IPS-15b (cell line): Measurements from ENCODE around the gene PCID2.

Source experiments
- H3K27me3 ChIP-seq: one replicate; pipeline ENCODE4 v1.6.1; 2013; ENCODE audit warnings: low read length; ENCODE audit not compliant: control insufficient read depth, insufficient read depth
- H3K36me3 ChIP-seq: one replicate; pipeline ENCODE4 v1.6.1; 2013; ENCODE audit warnings: low read length; ENCODE audit not compliant: control insufficient read depth, insufficient read depth
- H3K4me1 ChIP-seq: one replicate; pipeline ENCODE4 v1.6.1; 2013; ENCODE audit warnings: mild to moderate bottlenecking, low read length; ENCODE audit not compliant: control insufficient read depth, insufficient read depth
- H3K4me3 ChIP-seq: one replicate; pipeline ENCODE4 v1.5.1; 2013; ENCODE audit warnings: low read depth, low read length
- H3K9ac ChIP-seq: one replicate; pipeline ENCODE4 v1.6.1; 2013; ENCODE audit warnings: low read depth, mild to moderate bottlenecking, low read length
- H3K9me3 ChIP-seq: one replicate; pipeline ENCODE4 v1.6.1; 2013; ENCODE audit warnings: mild to moderate bottlenecking, low read length; ENCODE audit not compliant: control insufficient read depth, insufficient read depth

Gene PCID2

DNA sequence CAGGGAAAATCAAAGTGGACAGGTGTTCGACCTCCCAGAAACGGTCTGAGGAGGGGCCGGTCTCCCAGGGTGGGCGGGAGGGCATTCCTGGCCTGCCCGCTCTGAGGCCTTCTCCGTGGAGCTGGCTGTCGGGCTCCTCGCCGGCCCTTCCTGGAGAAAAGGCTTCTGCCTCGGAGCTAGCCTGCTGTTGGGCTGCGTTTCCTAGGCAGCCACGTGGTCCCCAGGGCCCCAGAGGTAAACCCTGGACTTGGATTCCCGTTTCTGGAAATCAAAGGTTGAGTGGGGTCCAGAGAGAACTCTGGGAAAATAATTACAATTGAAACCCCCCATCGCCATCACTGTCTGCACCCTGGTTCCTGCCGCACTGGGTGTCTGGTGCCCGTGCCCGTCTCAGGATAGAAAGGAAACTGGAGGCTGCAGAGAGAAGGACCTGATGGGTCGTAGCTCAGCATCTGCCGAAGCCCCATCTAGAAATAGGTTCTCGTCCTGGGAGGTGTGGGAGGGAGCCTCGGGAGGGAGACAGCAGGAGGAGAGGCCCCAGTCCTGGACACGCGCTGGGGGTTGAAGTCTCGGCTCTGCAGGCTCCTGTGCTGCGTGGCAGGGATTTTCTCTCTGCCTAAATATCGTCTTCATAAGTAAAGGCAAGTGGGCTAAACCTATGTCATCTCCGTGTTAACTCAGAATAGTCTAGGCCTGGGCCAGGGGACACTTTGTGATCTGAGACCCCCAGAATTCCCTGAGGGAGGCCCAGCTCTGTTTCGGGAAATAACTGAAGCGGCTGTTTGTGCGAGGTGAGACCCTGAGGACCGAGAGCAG, 57.7 kb downstream of the PCID2 start:
- H3K36me3 ChIP-seq, result no peaks in the 10 kb centered on the region
- peaks cover 4% of the 10 kb centered on the region for H3K4me1 ChIP-seq
- H3K27me3 ChIP-seq, result peaks cover 10% of the 10 kb centered on the region
- H3K9me3 ChIP-seq, result no peaks in the 10 kb centered on the region
- H3K4me3 ChIP-seq, result no peak overlapping the region
- H3K9ac ChIP-seq, result no peak overlapping the region

DNA sequence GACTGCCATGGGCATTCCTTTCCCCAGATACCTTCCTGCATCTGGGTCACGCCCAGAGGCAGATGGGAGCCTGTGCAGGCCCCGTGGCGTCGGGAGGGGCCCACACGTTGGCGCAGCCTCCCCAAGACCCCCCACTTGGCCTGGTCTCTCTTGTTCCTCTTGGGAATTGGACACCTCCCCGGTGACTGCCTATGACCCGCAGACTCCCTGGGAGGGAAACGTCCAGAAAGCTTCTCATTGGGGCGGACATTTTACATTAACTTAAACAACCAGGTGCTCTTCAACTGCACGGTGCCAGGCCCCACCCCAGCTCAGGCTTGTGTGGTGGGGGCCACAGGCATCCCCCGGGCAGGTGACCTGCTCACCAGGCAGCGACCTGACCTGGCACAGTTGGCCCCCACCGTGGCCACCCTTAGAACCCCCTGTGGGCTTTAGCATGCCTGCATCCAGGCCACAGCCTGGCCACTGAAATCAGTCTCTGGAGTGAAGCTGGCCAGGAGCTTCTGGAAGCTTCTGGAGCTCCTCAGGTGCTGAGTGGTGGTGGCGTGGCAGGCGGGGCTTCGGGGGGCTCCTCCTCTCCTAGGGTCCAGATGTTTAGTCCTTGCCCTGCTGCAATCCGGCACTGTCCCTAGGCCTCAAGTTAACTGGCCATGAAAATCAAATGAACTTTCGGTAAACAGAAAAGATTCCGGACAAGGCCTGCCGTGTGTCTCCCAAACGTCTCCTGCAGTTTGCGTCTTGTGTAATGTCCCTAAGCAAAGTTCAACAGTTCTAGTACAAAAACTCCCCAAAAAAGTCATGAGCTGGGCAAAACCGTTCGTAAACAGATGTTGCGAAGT, 58.5 kb downstream of the PCID2 start:
- Histone ChIP-seq H3K4me3 (no peak overlapping the region), H3K9ac (no peak overlapping the region), H3K9me3 (no peaks in the 10 kb centered on the region), H3K36me3 (no peaks in the 10 kb centered on the region), H3K4me1 (peaks cover 4% of the 10 kb centered on the region), H3K27me3 (peaks cover 10% of the 10 kb centered on the region)

DNA sequence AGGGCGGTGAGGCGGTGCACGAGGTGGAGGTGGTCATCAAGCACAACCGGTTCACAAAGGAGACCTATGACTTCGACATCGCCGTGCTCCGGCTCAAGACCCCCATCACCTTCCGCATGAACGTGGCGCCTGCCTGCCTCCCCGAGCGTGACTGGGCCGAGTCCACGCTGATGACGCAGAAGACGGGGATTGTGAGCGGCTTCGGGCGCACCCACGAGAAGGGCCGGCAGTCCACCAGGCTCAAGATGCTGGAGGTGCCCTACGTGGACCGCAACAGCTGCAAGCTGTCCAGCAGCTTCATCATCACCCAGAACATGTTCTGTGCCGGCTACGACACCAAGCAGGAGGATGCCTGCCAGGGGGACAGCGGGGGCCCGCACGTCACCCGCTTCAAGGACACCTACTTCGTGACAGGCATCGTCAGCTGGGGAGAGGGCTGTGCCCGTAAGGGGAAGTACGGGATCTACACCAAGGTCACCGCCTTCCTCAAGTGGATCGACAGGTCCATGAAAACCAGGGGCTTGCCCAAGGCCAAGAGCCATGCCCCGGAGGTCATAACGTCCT, 59.4 kb downstream of the PCID2 start:
- peaks cover 10% of the 10 kb centered on the region for H3K27me3 ChIP-seq
- no peaks in the 10 kb centered on the region for H3K36me3 ChIP-seq
- no peaks in the 10 kb centered on the region for H3K4me1 ChIP-seq

DNA sequence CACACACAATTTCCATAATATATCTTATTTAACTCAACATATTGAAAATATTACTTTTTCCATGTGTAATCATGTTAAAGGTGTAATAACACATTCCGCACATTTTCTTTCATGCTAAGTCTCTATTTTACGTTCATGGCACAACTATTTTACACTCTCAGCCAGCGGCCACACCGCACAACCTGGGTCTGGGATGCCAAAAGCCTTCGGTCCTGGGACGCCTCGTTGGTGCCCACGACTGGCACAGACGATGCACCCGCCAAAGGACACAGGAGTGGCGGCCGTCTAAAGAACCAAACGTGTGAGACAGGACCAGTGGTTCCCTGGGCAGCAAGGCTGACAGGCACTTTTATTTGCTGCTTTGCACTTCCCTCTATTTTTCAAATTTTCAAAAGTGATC, 60.1 kb downstream of the PCID2 start:
- peaks cover 10% of the 10 kb centered on the region for H3K27me3 ChIP-seq
- no peak overlapping the region for H3K4me3 ChIP-seq
- no peaks in the 10 kb centered on the region for H3K36me3 ChIP-seq
- H3K9me3 ChIP-seq, result no peaks in the 10 kb centered on the region
- no peak overlapping the region for H3K9ac ChIP-seq
- no peaks in the 10 kb centered on the region for H3K4me1 ChIP-seq

More for the DNA sequence above, 59.4 kb downstream of the PCID2 start:
- no peaks in the 10 kb centered on the region for H3K9me3 ChIP-seq
- no peak overlapping the region for H3K4me3 ChIP-seq
- H3K9ac ChIP-seq, result no peak overlapping the region

DNA sequence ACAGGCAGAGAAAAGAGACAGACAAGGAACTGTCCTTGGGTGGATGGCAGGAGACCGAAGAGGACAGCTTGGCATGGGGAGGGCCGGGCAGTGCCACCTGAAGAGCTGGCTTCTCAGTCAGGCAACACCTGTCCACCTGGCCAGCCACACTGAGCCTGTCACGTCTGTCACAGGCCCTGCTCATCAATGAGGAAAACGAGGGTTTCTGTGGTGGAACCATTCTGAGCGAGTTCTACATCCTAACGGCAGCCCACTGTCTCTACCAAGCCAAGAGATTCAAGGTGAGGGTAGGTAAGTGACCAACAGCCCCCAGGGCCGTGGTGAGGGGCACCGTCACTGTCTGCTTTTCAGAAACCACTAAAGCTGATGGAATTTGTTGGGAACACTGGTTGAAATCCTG, 61.3 kb downstream of the PCID2 start:
- Histone ChIP-seq H3K9me3 (no peaks in the 10 kb centered on the region), H3K4me3 (no peak overlapping the region), H3K9ac (no peak overlapping the region), H3K4me1 (no peaks in the 10 kb centered on the region), H3K36me3 (no peaks in the 10 kb centered on the region), H3K27me3 (peaks cover 5% of the 10 kb centered on the region)

DNA sequence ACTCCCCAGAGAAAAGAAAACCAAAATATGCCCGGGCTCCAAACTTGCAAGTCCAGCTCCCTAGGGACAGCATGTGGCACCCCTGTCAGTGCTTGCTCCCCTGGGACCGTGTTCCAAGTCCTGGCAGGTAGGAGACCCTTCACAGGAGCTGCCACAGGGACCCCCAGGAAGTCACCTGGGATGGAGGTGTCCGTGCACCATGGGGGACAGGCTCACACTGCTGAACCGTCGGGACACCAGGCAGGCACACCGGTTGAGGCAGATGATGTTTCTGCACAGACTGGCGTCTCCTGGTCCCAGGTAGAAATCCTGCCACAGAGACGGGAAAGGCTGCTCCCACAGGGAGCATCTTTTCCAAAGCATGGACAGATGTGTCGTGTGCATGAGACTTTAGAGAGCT, 61.7 kb downstream of the PCID2 start:
- Histone ChIP-seq H3K9ac (no peak overlapping the region), H3K27me3 (peaks cover under 1% of the 10 kb centered on the region), H3K9me3 (no peaks in the 10 kb centered on the region), H3K36me3 (no peaks in the 10 kb centered on the region), H3K4me1 (no peaks in the 10 kb centered on the region), H3K4me3 (no peak overlapping the region)

DNA sequence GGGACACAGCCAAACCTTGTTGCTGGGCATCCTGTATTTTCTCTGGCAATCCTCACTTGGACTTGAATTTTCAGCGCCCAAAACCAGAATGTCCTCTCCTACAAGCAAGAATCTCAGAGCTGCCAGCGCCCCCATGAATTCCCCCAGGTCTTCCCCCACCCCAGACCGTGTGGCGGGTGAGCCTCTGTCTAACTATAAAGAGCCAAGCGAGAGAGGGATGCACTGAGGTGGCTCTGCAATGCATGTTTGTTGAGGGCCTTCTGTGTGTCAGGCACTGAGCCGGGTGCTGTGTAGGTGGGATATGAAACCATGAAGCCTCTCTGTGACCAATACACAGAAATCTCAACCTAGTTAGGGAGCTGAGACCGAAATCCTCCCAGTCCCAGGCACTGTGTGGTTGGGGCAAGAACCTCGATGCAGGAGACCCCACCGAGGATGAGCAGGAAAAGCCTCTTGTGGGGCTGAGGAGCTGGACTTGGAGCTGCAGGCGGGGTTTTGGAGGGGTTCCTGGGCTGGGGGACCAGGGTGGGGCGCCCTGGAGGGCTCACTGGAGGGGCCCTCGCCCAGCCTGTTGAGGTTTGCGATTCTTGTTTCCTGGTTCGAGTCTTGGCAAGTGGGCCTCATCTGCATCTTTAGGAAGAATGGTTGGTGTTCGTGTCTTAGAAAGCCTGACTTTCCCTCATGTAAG, 62.4 kb downstream of the PCID2 start:
- no peak overlapping the region for H3K4me3 ChIP-seq
- no peaks in the 10 kb centered on the region for H3K27me3 ChIP-seq
- H3K4me1 ChIP-seq, result no peaks in the 10 kb centered on the region
- no peaks in the 10 kb centered on the region for H3K36me3 ChIP-seq
- no peak overlapping the region for H3K9ac ChIP-seq
- no peaks in the 10 kb centered on the region for H3K9me3 ChIP-seq

DNA sequence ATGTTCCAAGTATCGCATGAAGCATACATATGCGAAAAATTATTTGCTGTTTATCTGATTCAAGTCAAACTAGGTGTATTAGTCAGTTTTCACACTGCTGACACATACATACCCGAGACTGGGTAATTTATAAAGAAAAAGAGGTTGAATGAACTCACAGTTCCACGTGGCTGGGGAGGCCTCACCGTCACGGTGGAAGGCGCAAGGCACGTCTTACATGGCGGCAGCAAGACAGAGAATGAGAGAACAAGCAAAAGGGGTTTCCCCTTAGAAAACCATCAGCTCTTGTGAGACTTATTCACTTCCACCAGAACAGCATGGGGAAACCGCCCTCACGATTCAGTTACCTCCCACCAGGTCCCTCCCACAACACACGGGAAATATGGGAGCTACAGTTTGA, 63.0 kb downstream of the PCID2 start:
- no peaks in the 10 kb centered on the region for H3K9me3 ChIP-seq
- H3K4me3 ChIP-seq, result no peak overlapping the region
- no peaks in the 10 kb centered on the region for H3K4me1 ChIP-seq
- no peaks in the 10 kb centered on the region for H3K36me3 ChIP-seq
- H3K27me3 ChIP-seq, result no peaks in the 10 kb centered on the region
- no peak overlapping the region for H3K9ac ChIP-seq

DNA sequence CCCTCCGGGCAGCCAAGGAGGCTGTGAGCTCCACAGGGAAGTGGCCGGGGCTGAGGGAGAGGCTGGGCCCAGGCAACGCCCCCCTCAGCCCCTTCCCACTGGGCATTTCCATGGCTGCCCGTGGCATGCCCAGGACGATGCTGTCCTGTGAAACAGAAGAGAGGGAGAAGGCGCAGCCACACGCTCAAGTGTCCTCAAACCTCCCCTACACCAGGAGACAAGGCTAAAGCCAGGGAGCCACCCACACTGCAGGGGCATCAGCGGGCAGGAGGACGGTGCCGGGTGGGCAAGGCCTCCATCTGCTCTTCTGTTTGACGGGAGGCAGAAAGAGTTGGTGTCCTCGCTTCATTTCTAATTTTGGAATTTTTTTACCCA, 64.2 kb downstream of the PCID2 start:
- Histone ChIP-seq H3K9ac (no peak overlapping the region), H3K36me3 (no peaks in the 10 kb centered on the region), H3K4me3 (no peak overlapping the region), H3K9me3 (no peaks in the 10 kb centered on the region), H3K4me1 (no peaks in the 10 kb centered on the region), H3K27me3 (no peaks in the 10 kb centered on the region)

DNA sequence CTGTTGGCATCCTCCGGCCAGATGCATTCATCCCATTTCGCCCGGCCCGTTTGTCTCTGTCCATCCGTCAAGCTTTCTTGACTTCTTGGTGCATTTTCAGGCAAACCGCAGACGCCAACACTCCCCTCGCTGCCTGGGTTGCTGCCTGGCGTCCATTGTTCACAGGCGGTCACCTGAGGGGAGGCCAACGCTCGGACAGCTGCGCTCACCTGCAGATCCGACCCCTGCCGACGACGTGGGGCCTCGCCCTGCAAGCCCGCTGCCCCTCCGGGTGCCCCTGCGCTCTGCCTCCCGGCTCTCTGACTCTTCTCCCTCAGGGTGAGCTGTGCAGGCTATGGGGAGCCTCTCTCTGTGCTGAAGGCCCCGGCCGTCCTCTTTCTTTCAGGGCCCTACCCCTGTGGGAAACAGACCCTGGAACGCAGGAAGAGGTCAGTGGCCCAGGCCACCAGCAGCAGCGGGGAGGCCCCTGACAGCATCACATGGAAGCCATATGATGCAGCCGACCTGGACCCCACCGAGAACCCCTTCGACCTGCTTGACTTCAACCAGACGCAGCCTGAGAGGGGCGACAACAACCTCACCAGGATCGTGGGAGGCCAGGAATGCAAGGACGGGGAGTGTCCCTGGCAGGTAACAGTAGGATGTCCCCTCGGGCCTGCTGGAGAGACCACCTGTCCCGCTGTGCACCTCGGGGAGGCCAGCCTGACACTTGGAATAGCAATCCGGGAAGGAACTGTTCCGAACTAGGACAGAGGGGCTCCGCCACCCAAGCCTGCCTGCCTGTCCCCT, 64.8 kb downstream of the PCID2 start:
- Histone ChIP-seq H3K36me3 (no peaks in the 10 kb centered on the region), H3K27me3 (no peaks in the 10 kb centered on the region), H3K4me1 (no peaks in the 10 kb centered on the region)

DNA sequence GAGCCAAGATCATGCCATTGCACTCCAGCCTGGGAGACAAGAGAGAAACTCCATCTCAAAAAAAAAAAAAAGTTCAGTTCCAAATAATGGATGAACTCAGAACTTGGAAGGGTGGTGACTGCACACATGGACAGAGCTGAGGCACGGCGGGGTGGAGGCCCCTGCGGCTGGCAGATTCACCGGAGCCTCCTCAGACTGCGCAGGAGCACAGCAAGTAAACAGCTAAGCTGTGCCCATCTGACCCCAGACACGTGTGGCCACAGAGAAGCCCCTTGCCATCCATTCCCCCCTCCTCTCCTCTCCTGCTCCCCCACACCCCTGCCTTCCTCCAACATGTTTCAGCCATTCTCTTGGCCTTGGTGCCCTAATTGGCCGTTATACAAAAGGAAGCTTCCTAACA, 65.6 kb downstream of the PCID2 start:
- no peaks in the 10 kb centered on the region for H3K9me3 ChIP-seq
- H3K9ac ChIP-seq, result no peak overlapping the region
- no peaks in the 10 kb centered on the region for H3K4me1 ChIP-seq
- H3K36me3 ChIP-seq, result no peaks in the 10 kb centered on the region
- H3K4me3 ChIP-seq, result no peak overlapping the region
- H3K27me3 ChIP-seq, result no peaks in the 10 kb centered on the region

More for the DNA sequence above, 64.8 kb downstream of the PCID2 start:
- Histone ChIP-seq H3K9me3 (no peaks in the 10 kb centered on the region), H3K9ac (no peak overlapping the region), H3K4me3 (no peak overlapping the region)
